Neuronal stem cell (in vitro differentiated cells): ENCODE measurements around the gene PCDHGC5.
A peak's percentile ranks its signal among the peaks of the same experiment; 100 is the strongest.

ENCODE experiments used
- DNase-seq: peaks from one replicate; pipeline ENCODE4 v3.0.0-alpha.2; 2013; ENCODE audit warnings: low spot score
- H2AFZ ChIP-seq: one replicate; pipeline ENCODE4 v1.6.1; 2013; ENCODE audit warnings: mild to moderate bottlenecking, low read length, inconsistent platforms
- H2AK5ac ChIP-seq: 2 replicates; pipeline ENCODE4 v1.6.1; 2013; ENCODE audit warnings: low read depth, mild to moderate bottlenecking, inconsistent platforms, low read length, moderate library complexity, mixed read lengths
- H2BK120ac ChIP-seq: 2 replicates; pipeline ENCODE4 v1.6.1; 2013; ENCODE audit warnings: low read depth, mild to moderate bottlenecking, inconsistent platforms, low read length, moderate library complexity, mixed read lengths
- H2BK12ac ChIP-seq: one replicate; pipeline ENCODE4 v1.6.1; 2013; ENCODE audit warnings: low read length, inconsistent platforms
- H2BK15ac ChIP-seq: 2 replicates; pipeline ENCODE4 v1.6.1; 2013; ENCODE audit warnings: mild to moderate bottlenecking, low read length, inconsistent platforms, mixed read lengths
- H2BK5ac ChIP-seq: one replicate; pipeline ENCODE4 v1.6.1; 2013; ENCODE audit warnings: inconsistent platforms, mild to moderate bottlenecking, low read length, moderate library complexity
- H3K14ac ChIP-seq: one replicate; pipeline ENCODE4 v1.6.1; 2013; ENCODE audit warnings: low read length, inconsistent platforms
- H3K18ac ChIP-seq: 2 replicates; pipeline ENCODE4 v1.6.1; 2013; ENCODE audit warnings: low read length, inconsistent platforms
- H3K23ac ChIP-seq: 2 replicates; pipeline ENCODE4 v1.6.1; 2013; ENCODE audit warnings: low read depth, mild to moderate bottlenecking, mixed read lengths, low read length, inconsistent platforms; ENCODE audit not compliant: poor library complexity
- H3K27ac ChIP-seq: replicated peaks from 3 replicates; pipeline ENCODE4 v1.5.1; 2013; ENCODE audit warnings: low read length, inconsistent platforms
- H3K27me3 ChIP-seq, 3 experiments: 2 replicates each; pipeline ENCODE4 v1.6.1; 2013; ENCODE audit warnings: low read length in 3 of 3, mild to moderate bottlenecking in 2 of 3, inconsistent platforms in 1 of 3, low read depth in 1 of 3, mixed read lengths in 1 of 3, moderate library complexity in 1 of 3; ENCODE audit not compliant: control insufficient read depth in 3 of 3, insufficient read depth in 3 of 3
- H3K36me3 ChIP-seq, 2 donors: replicated peaks in 1 of 2; 2 replicates each; pipeline ENCODE4 v1.6.1; 2013; ENCODE audit warnings: low read length in 2 of 2; ENCODE audit not compliant: control insufficient read depth in 2 of 2, insufficient read depth in 2 of 2
- H3K4ac ChIP-seq: 2 replicates; pipeline ENCODE4 v1.6.1; 2013; ENCODE audit warnings: inconsistent platforms, mild to moderate bottlenecking, low read length, moderate library complexity
- H3K4me1 ChIP-seq, 2 donors: 1 replicate in 1 of 2; 2 replicates in 1 of 2; pipeline ENCODE4 v1.6.1; 2013; ENCODE audit warnings: low read length in 2 of 2, low read depth in 1 of 2; ENCODE audit not compliant: control insufficient read depth in 2 of 2, insufficient read depth in 1 of 2
- H3K4me2 ChIP-seq: one replicate; pipeline ENCODE4 v1.6.1; 2013; ENCODE audit warnings: mild to moderate bottlenecking, low read length, inconsistent platforms; ENCODE audit not compliant: insufficient read depth, poor library complexity, severe bottlenecking
- H3K4me3 ChIP-seq, 2 donors: 2 replicates each; pipeline ENCODE4 v1.5.1; 2013; ENCODE audit warnings: low read length in 2 of 2, mild to moderate bottlenecking in 2 of 2, inconsistent platforms in 1 of 2, moderate library complexity in 1 of 2
- H3K79me1 ChIP-seq: one replicate; pipeline ENCODE4 v1.6.1; 2013; ENCODE audit warnings: low read depth, mild to moderate bottlenecking, inconsistent platforms, low read length, moderate library complexity
- H3K9ac ChIP-seq: one replicate; pipeline ENCODE4 v1.6.1; 2013; ENCODE audit warnings: mild to moderate bottlenecking, low read depth, low read length, inconsistent platforms; ENCODE audit not compliant: poor library complexity
- H3K9me3 ChIP-seq, 2 donors: replicated peaks in 1 of 2; 2 replicates each; pipeline versions ENCODE3 to v1.6.1; 2013; ENCODE audit warnings: low read length in 2 of 2, mild to moderate bottlenecking in 2 of 2, inconsistent platforms in 1 of 2, low read depth in 1 of 2, mixed read lengths in 1 of 2, moderate library complexity in 1 of 2; ENCODE audit not compliant: control insufficient read depth in 2 of 2, insufficient read depth in 1 of 2
- H4K8ac ChIP-seq: one replicate; pipeline ENCODE4 v1.6.1; 2013; ENCODE audit warnings: low read depth, mild to moderate bottlenecking, inconsistent platforms, low read length, moderate library complexity
- H4K91ac ChIP-seq: one replicate; pipeline ENCODE4 v1.6.1; 2013; ENCODE audit warnings: low read length, low read depth, mild to moderate bottlenecking, inconsistent platforms; ENCODE audit not compliant: poor library complexity
- WGBS, 2 donors: extraction: QIAGEN DNeasy Blood & Tissue Kit; methylation state at CpG; one replicate each; pipeline ENCODE4 v1.1.7; 2013; ENCODE audit warnings: missing lambda C conversion rate in 2 of 2, mixed read lengths in 1 of 2; ENCODE audit not compliant: insufficient read length in 2 of 2, insufficient replicate concordance in 1 of 2; ENCODE audit errors: extremely low coverage in 2 of 2; 5-methylcytosine and 5-hydroxymethylcytosine counted together

The PCDHGC5 gene

GRCh38 chr5:141441571-141442170 lies 47.2 kb upstream of the PCDHGC5 start:
- DNase-seq, result no peak
- Histone ChIP-seq H3K9ac (no peak overlapping the region), H3K27me3 (no peaks in the 10 kb centered on the region), H3K14ac (no peak overlapping the region), H3K4ac (no peak overlapping the region), H3K18ac (no peak overlapping the region), H3K4me1 (no peaks in the 10 kb centered on the region), H3K4me3 (peak overlapping the region in 1 of 2 donors; percentile 56), H3K27ac (no peak overlapping the region), H3K36me3 (peaks cover 10 to 17% of the 10 kb centered on the region in 2 donors), H2BK5ac (no peak overlapping the region), H2BK15ac (no peak overlapping the region), H2BK120ac (no peak overlapping the region), H3K9me3 (peaks cover 18 to 34% of the 10 kb centered on the region in 2 donors), H2BK12ac (no peak overlapping the region), H2AFZ (no peak overlapping the region), H3K4me2 (no peak overlapping the region), H3K79me1 (peaks cover 5% of the 10 kb centered on the region), H2AK5ac (no peak overlapping the region), H4K91ac (no peak overlapping the region), H3K23ac (peak overlapping the region; percentile 44), H4K8ac (no peak overlapping the region)
- no CpG with 5 or more reads among the region's 50 CpGs for WGBS, 2 donors

DNA sequence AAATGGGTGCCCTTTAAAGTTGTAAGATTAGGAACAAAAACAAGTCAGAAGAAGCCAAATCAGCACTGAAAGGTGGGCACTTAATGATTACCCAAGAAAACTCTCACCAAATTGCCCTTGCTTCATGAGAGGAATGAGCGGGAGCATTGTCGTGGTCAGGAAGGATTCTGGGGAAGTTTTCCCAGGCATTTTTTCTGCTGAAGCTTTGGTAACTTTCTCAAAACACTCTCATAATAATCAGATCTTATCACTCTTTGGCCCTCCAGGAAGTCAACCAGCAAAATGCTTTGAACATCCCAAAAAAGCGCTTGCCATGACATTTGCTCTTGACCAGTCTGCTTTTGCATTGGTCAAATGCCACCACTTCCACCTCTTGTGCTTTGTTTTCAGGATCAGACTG lies 23.5 kb upstream of the PCDHGC5 start:
- Histone ChIP-seq H3K79me1 (no peaks in the 10 kb centered on the region), H3K4ac (no peak overlapping the region), H3K27ac (no peak overlapping the region), H3K23ac (no peak overlapping the region), H4K8ac (no peak overlapping the region), H2BK120ac (no peak overlapping the region), H4K91ac (no peak overlapping the region), H3K9ac (no peak overlapping the region), H3K18ac (no peak overlapping the region), H3K4me2 (no peak overlapping the region), H2AK5ac (no peak overlapping the region), H3K4me3 (no peak overlapping the region), H3K36me3 (peaks cover 0 to 6% of the 10 kb centered on the region in 2 donors), H2BK12ac (no peak overlapping the region), H3K27me3 (no peaks in the 10 kb centered on the region), H2BK5ac (no peak overlapping the region), H2AFZ (no peak overlapping the region), H2BK15ac (no peak overlapping the region), H3K9me3 (no peaks in the 10 kb centered on the region), H3K4me1 (no peaks in the 10 kb centered on the region), H3K14ac (no peak overlapping the region)
- no peak for DNase-seq
- WGBS, 2 donors, result no CpG with 5 or more reads among the region's 3 CpGs

DNA sequence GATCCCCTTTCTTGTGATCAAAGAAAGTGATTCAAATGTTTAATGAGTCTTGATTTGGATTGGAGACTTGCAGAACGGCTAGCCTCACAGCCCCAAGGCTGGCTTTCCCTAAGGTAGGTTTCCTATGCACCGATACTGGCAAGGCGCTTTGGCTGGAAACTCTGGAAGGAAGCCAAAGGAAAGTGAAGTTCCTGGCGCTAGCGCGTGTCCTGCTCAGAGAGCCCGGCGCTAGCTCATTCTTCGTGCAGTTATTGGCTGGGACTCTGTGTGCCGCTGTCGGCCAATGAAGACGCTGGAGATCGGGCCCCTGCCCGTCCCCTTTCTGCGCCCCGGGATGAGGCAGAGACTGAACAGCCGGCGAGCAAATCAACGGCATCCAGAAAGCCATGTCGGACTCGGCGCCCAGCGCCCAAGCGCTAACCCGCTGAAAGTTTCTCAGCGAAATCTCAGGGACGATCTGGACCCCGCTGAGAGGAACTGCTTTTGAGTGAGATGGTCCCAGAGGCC lies 13.2 kb upstream of the PCDHGC5 start, which contains the start of gene PCDHGC3:
PCDHGC3 (plus strand) TSS at position 342 of the 507 bp plus-strand sequence; CDS start at position 493, 151 bp downstream.
- no peak within 1 kb of the TSS for H4K91ac ChIP-seq
- peak within 1 kb of the TSS; percentile 60 for H3K27ac ChIP-seq
- peak within 1 kb of the TSS; percentile 82 for H2AK5ac ChIP-seq
- H3K14ac ChIP-seq, result peak within 1 kb of the TSS; percentile 1
- H3K18ac ChIP-seq, result peak within 1 kb of the TSS; percentile 89
- H3K27me3 ChIP-seq, result no peaks in the 10 kb centered on the region
- peak within 1 kb of the TSS; percentile 76 for H2BK12ac ChIP-seq
- peaks cover 14% of the 10 kb centered on the region for H3K79me1 ChIP-seq
- H2BK120ac ChIP-seq, result no peak within 1 kb of the TSS
- DNase-seq, result no peak
- peak within 1 kb of the TSS; percentile 44 to 84 for H3K4me3 ChIP-seq
- H3K23ac ChIP-seq, result peak within 1 kb of the TSS; percentile 8
- H3K9ac ChIP-seq, result peak within 1 kb of the TSS; percentile 85
- peak within 1 kb of the TSS; percentile 85 for H2AFZ ChIP-seq
- peaks cover 0 to 9% of the 10 kb centered on the region in 2 donors for H3K4me1 ChIP-seq
- peak within 1 kb of the TSS; percentile 44 for H2BK5ac ChIP-seq
- H4K8ac ChIP-seq, result no peak within 1 kb of the TSS
- no CpG with 5 or more reads among the region's 28 CpGs for WGBS, 2 donors
- peaks cover 17 to 39% of the 10 kb centered on the region in 2 donors for H3K9me3 ChIP-seq
- peak within 1 kb of the TSS; percentile 95 for H3K4me2 ChIP-seq
- H3K4ac ChIP-seq, result no peak within 1 kb of the TSS
- peaks cover 12 to 37% of the 10 kb centered on the region in 2 donors for H3K36me3 ChIP-seq
- H2BK15ac ChIP-seq, result no peak within 1 kb of the TSS

DNA sequence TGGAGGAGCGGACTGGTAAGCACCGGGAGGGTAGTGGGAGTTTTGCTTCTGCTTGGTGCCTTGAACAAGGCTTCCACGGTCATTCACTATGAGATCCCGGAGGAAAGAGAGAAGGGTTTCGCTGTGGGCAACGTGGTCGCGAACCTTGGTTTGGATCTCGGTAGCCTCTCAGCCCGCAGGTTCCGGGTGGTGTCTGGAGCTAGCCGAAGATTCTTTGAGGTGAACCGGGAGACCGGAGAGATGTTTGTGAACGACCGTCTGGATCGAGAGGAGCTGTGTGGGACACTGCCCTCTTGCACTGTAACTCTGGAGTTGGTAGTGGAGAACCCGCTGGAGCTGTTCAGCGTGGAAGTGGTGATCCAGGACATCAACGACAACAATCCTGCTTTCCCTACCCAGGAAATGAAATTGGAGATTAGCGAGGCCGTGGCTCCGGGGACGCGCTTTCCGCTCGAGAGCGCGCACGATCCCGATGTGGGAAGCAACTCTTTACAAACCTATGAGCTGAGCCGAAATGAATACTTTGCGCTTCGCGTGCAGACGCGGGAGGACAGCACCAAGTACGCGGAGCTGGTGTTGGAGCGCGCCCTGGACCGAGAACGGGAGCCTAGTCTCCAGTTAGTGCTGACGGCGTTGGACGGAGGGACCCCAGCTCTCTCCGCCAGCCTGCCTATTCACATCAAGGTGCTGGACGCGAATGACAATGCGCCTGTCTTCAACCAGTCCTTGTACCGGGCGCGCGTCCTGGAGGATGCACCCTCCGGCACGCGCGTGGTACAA lies 12.6 kb upstream of the PCDHGC5 start:
- Histone ChIP-seq H3K14ac (peak overlapping the region; percentile 1), H3K36me3 (peaks cover 12 to 37% of the 10 kb centered on the region in 2 donors), H3K4me1 (peaks cover 0 to 9% of the 10 kb centered on the region in 2 donors), H3K4ac (no peak overlapping the region), H3K4me3 (peak overlapping the region; percentile 44 to 84), H3K9ac (peak overlapping the region; percentile 85), H2BK15ac (no peak overlapping the region), H3K27me3 (no peaks in the 10 kb centered on the region), H3K27ac (peak overlapping the region; percentile 60), H3K79me1 (peaks cover 14% of the 10 kb centered on the region), H2BK5ac (peak overlapping the region; percentile 44), H2AK5ac (peak overlapping the region; percentile 82), H4K91ac (no peak overlapping the region), H3K4me2 (peak overlapping the region; percentile 95), H2BK120ac (no peak overlapping the region), H3K18ac (peak overlapping the region; percentile 89), H3K23ac (peak overlapping the region; percentile 8), H2BK12ac (peak overlapping the region; percentile 76), H2AFZ (peak overlapping the region; percentile 85), H4K8ac (no peak overlapping the region), H3K9me3 (peaks cover 17 to 39% of the 10 kb centered on the region in 2 donors)
- no peak for DNase-seq
- no CpG with 5 or more reads among the region's 58 CpGs for WGBS, 2 donors
